ENCODE data around the gene DAZAP1.
"Not testable (repeated sequence)": the region's sequence is repeated elsewhere in the genome, so short reads cannot be mapped to it uniquely, and the experiment has no call there.

The DAZAP1 gene

DNA sequence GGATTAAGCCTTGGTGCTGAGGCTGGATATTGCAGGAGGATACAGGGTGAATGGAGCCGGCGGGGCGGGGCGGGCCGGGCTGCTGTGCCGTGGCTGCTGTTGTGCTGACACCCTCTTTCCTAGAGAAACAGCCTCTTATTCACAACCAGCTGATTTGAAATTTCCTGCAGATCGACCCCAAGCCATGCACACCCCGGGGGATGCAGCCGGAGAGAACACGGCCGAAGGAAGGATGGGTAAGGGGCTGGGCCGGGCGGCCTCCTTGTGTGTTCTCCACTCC lies 11.1 kb downstream of the DAZAP1 start:
- H3F3A ChIP-seq (ENCODE audit: low read depth), result no peaks in the 10 kb centered on the region
- H3K9ac ChIP-seq (ENCODE audit: low read depth, low read length, poor library complexity, severe bottlenecking), result no peak overlapping the region
- H3K9me3 ChIP-seq (ENCODE audit: insufficient read depth, low read depth, low read length), result no peaks in the 10 kb centered on the region
- H3K27me3 ChIP-seq (ENCODE audit: insufficient read depth, low read length, poor library complexity, severe bottlenecking), result no peaks in the 10 kb centered on the region
- H4K20me1 ChIP-seq (ENCODE audit: insufficient read depth, low read length, poor library complexity, severe bottlenecking), result peaks cover 72% of the 10 kb centered on the region
- H3K4me1 ChIP-seq (ENCODE audit: insufficient read depth, low read length, poor library complexity, severe bottlenecking), result no peaks in the 10 kb centered on the region
- H2AFZ ChIP-seq (ENCODE audit: low read length), result no peak overlapping the region
- peaks cover 82% of the 10 kb centered on the region for H3K79me2 ChIP-seq (ENCODE audit: insufficient read depth, low read length)
- no peak overlapping the region for H3K4me3 ChIP-seq (ENCODE audit: low read length, poor library complexity, severe bottlenecking)
- no peaks in the 10 kb centered on the region for H3K9me2 ChIP-seq (replicated peaks; ENCODE audit: low read depth, low read length)
- H3K36me3 ChIP-seq (ENCODE audit: insufficient read depth, low read length), result peaks cover 81% of the 10 kb centered on the region; the same call in 1 of the 2 replicates
- TF ChIP-seq CTCF (conservative IDR thresholded peaks at IDR 0.05; ENCODE audit: low read length), result no peak
- TF ChIP-seq EZH2phosphoT487 (IDR thresholded peaks at IDR 0.05; ENCODE audit: borderline replicate concordance), result no peak
- no peak overlapping the region for H3K4me2 ChIP-seq (ENCODE audit: low read depth, low read length, poor library complexity, severe bottlenecking)

- Histone ChIP-seq H3K9me3 (ENCODE audit: insufficient read depth, low read depth, low read length) (no peaks in the 10 kb centered on the region), H3K9ac (ENCODE audit: low read depth, low read length, poor library complexity, severe bottlenecking) (no peak overlapping the region), H3K4me1 (ENCODE audit: insufficient read depth, low read length, poor library complexity, severe bottlenecking) (no peaks in the 10 kb centered on the region), H2AFZ (ENCODE audit: low read length) (no peak overlapping the region), H3K4me2 (ENCODE audit: low read depth, low read length, poor library complexity, severe bottlenecking) (no peak overlapping the region), H3K36me3 (ENCODE audit: insufficient read depth, low read length) (peaks cover 80% of the 10 kb centered on the region; the same call in 1 of the 2 replicates), H3K27me3 (ENCODE audit: insufficient read depth, low read length, poor library complexity, severe bottlenecking) (no peaks in the 10 kb centered on the region), H3K79me2 (ENCODE audit: insufficient read depth, low read length) (peaks cover 78% of the 10 kb centered on the region), H3F3A (ENCODE audit: low read depth) (no peaks in the 10 kb centered on the region), H3K4me3 (ENCODE audit: low read length, poor library complexity, severe bottlenecking) (no peak overlapping the region), H3K9me2 (replicated peaks; ENCODE audit: low read depth, low read length) (no peaks in the 10 kb centered on the region), H4K20me1 (ENCODE audit: insufficient read depth, low read length, poor library complexity, severe bottlenecking) (peaks cover 67% of the 10 kb centered on the region)
- no peak for TF ChIP-seq CTCF (conservative IDR thresholded peaks at IDR 0.05; ENCODE audit: low read length)
- no peak for TF ChIP-seq EZH2phosphoT487 (IDR thresholded peaks at IDR 0.05; ENCODE audit: borderline replicate concordance)
Observed at GRCh38 chr19:1418951-1419738, 11.8 kb downstream of the DAZAP1 start.

GRCh38 chr19:1420085-1420484 lies 12.7 kb downstream of the DAZAP1 start:
- not testable (repeated sequence) for H3K9me2 ChIP-seq (replicated peaks; ENCODE audit: low read depth, low read length); H3K9ac ChIP-seq (ENCODE audit: low read depth, low read length, poor library complexity, severe bottlenecking); H3K27me3 ChIP-seq (ENCODE audit: insufficient read depth, low read length, poor library complexity, severe bottlenecking); H3K4me1 ChIP-seq (ENCODE audit: insufficient read depth, low read length, poor library complexity, severe bottlenecking); H3K4me2 ChIP-seq (ENCODE audit: low read depth, low read length, poor library complexity, severe bottlenecking); H3K4me3 ChIP-seq (ENCODE audit: low read length, poor library complexity, severe bottlenecking); H3F3A ChIP-seq (ENCODE audit: low read depth); H2AFZ ChIP-seq (ENCODE audit: low read length); H3K9me3 ChIP-seq (ENCODE audit: insufficient read depth, low read depth, low read length)
- Histone ChIP-seq H3K36me3 (ENCODE audit: insufficient read depth, low read length) (peaks cover 87% of the 10 kb centered on the region; the same call in 1 of the 2 replicates), H4K20me1 (ENCODE audit: insufficient read depth, low read length, poor library complexity, severe bottlenecking) (peaks cover 68% of the 10 kb centered on the region), H3K79me2 (ENCODE audit: insufficient read depth, low read length) (peaks cover 72% of the 10 kb centered on the region)

DNA sequence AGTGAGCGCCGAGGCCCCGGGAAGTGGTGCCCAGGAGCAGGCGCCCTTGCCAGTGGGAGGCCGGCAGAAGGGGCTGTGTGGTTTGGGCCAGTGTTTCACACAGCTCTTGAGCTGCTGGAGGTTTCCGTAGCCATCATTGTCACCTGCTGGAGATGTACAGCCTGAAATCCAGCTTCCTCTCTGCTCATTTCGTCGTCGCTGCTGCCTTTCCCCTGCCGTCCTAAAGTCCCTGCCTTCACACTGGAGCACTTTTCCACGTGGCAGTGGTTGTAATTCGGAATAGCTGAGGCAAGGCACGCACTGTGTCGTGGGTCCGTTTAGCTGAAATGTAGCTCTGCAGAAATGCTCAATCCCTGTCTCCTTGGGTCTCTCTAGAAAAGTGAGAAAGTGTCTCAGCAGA lies 13.2 kb downstream of the DAZAP1 start:
- Histone ChIP-seq H3K79me2 (ENCODE audit: insufficient read depth, low read length) (peaks cover 71% of the 10 kb centered on the region), H3K4me3 (ENCODE audit: low read length, poor library complexity, severe bottlenecking) (no peak overlapping the region), H3K9me3 (ENCODE audit: insufficient read depth, low read depth, low read length) (no peaks in the 10 kb centered on the region), H4K20me1 (ENCODE audit: insufficient read depth, low read length, poor library complexity, severe bottlenecking) (peaks cover 63% of the 10 kb centered on the region), H2AFZ (ENCODE audit: low read length) (no peak overlapping the region), H3F3A (ENCODE audit: low read depth) (no peaks in the 10 kb centered on the region), H3K9ac (ENCODE audit: low read depth, low read length, poor library complexity, severe bottlenecking) (no peak overlapping the region), H3K9me2 (replicated peaks; ENCODE audit: low read depth, low read length) (no peaks in the 10 kb centered on the region), H3K4me2 (ENCODE audit: low read depth, low read length, poor library complexity, severe bottlenecking) (no peak overlapping the region), H3K27me3 (ENCODE audit: insufficient read depth, low read length, poor library complexity, severe bottlenecking) (no peaks in the 10 kb centered on the region), H3K4me1 (ENCODE audit: insufficient read depth, low read length, poor library complexity, severe bottlenecking) (no peaks in the 10 kb centered on the region), H3K36me3 (ENCODE audit: insufficient read depth, low read length) (peaks cover 92% of the 10 kb centered on the region; the same call in 1 of the 2 replicates)
- TF ChIP-seq EZH2phosphoT487 (IDR thresholded peaks at IDR 0.05; ENCODE audit: borderline replicate concordance) (no peak), CTCF (conservative IDR thresholded peaks at IDR 0.05; ENCODE audit: low read length) (no peak)

All from Loucy (cell line).